GM21423 (cell line): Measurements from ENCODE around the gene TSPAN18.

Experiments used
- ATAC-seq: cut with Tn5 transposase; IDR thresholded peaks from one replicate; pipeline ENCODE4 v1.9.1; 2021; ENCODE audit warnings: mild to moderate bottlenecking, moderate library complexity; ENCODE audit not compliant: unreplicated experiment

Gene TSPAN18

DNA sequence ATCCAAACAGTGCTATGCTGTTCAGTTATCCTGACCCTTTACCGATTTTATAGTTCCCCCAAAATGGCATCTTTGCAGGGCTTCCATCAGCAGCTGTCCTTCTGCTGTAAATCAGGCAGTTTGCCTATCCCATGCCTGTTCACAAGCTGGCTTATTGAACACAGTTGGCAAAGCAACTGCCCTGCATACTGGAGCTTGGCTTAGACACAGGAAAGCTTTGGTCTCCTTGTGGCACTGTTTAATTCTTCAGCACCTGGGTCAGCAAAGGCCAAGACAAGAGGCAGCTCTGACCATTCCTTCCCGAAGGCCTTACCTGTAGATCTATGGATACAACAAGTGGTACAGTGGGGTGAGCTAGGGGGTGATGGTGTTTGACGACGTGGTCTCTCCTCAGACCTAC, 32.2 kb downstream of the TSPAN18 start:
- no peak for ATAC-seq

DNA sequence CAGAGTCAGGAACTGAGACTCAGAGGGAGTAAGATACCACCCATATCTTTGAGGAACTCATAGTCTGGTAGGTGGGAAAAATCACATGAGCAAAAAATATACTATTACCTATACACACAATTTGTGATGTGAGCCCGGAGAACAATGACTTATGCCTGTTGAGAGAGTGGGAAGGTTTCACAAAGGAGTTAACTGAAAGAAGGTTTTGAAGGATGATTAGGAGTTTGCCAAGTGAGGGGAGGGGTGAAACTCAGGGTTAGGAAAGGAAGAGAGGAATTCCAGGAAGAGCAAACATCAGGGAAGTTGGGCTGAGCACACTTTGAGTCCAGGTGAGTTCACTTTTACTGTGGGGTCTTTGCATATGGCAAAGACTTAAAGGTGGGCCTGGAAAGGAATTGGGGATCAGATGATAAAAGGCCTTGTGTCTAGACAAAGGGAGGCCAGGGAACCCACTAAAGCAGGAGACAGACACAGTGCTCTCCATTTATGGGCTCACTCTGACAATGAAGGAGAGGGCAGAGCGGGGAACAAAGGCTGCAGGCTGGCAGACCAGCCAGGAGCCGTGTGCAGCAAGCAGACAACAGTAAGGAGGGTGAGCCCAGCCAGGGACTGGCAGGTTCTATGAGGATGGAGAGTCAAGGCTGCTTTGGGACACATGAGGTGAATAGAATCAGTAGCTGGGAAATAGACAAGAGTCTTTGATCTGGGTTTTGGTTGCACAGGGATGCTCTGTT, 33.1 kb downstream of the TSPAN18 start:
- ATAC-seq: no peak

- ATAC-seq: no peak
Observed at GRCh38 chr11:44760477-44760872, 33.7 kb downstream of the TSPAN18 start.

- ATAC-seq: no peak
Observed at GRCh38 chr11:44760917-44761550, 34.3 kb downstream of the TSPAN18 start.

- ATAC-seq: no peak
Observed at GRCh38 chr11:44761551-44761961, 34.8 kb downstream of the TSPAN18 start.

DNA sequence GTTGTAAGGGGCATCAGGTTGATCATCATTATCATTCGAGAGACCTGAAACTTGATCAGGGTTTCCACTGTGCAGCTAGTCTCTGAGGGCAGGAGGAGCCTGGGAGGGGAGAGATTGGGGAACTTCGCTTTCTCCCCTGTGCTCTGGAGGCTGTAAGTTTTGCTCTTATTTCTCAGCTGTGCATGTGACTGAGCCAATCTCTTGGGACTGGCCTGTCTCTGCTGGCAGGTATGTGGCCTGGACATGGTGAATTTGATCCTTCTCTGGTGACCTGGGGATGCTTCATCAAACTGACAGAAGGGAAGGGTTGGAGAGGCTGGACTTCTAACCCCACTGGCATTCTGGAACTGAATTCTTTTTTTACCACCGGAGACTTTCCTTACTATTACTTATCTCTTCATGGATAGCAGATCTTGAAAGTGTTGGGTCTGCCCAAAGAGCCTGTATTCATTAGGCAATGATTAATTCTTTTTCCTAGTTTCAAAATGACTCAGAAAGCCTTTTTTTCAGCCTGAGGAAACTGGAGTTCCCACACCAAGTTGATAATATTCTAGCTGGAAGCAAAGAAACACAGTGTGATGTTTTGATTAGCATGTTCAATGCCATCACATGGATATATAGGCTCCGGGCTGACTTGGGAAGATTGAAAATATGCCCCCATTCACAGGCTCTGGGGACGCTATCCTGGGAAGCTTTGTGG, 36.5 kb downstream of the TSPAN18 start:
- ATAC-seq: no peak

- no peak for ATAC-seq
Observed at GRCh38 chr11:44764583-44764982, 37.8 kb downstream of the TSPAN18 start.

- no peak for ATAC-seq
Observed at GRCh38 chr11:44765026-44765595, 38.3 kb downstream of the TSPAN18 start.

DNA sequence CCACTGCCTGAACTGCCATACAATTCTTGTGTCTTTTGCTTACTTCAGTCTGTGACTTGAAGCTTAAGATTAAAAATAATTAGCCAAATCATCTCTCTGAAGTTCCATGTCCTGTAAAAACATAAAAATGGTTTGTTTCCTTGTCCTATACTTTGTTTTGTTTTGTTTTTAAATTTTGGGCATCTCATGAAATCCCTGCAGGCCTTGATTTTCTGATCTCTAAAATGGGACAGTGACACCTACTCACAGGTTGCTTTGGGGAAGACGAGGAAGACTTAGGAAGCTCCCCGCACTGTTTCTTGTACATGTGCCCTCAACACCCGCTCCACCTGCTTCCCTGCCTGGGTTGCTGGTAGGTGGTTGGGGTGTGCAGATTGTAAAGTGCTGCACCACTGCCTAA, 38.9 kb downstream of the TSPAN18 start:
- ATAC-seq: no peak

DNA sequence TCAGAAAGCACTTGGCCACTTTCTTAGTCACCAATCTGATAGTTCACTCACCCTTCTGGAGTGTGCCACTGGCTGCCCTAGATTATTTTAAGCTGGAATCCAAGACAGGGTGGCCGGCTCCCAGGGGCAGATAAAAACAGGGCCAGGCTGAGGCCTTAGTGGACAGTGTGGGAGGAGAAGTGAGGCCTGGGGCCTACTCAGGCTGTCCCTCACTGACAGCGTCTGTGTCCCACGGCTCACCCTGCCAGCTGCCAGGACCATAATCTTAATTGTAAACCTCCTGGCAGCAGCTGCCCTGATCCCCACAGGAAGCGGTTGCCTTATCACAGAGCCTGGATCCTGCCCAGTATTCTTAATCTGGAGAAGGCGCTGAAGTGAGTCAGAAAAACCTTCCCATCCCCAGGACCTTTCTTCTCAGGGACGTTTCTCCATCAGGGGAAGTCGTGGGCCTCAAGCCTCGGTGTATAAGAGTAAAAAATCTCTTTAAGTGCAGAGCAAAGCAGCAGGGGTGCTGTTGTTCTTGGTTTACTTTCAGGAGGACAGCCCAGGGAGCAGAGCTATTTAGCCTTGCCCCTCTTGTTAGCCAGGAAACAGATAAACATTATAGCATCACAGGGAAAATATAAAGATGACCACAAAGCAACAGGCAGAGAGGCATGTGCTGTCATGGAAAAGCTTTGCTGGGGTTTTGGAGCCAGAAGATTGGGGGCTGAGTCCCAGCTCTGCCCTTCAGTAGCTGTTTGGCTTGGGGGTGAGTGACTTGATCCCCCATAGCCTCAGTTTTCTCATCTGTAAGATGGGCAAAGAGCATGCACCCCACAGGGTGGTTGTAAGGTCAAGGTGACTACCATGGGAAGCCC, 39.6 kb downstream of the TSPAN18 start:
- ATAC-seq: no peak

DNA sequence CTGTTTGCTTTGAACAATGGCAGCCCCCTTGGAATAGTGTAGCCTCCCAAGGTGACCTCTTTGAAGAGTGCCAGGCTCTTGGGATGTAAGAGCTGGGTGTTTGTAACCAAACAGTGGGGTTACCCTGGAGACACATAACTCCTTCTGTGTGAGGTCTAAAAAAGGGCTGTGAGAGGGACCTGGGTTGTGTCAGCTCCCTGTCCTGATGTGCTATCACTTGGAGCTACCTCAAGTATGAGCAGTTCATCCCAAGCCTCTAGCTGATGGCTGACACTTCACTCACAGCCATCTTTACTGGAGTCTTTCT, 40.2 kb downstream of the TSPAN18 start:
- ATAC-seq: no peak

DNA sequence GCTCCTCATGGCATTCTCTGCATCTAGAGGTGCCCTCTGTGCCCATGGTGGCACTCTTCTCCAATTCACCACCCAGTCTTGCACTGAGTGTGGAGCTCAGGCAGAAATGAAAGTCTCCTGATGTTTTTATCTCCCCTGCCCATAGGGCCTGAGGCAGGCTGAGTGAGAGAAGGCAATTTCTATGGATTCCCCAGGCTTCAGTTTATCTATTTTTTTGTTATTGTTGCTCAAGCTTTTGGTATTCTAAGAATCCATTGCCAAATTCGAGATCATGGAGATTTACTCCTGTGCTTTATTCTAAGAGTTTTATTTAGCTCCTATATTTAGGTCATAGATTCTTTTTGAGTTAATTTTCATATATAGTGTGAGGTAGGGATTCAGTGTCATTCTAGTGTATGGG, 40.7 kb downstream of the TSPAN18 start:
- ATAC-seq: no peak

DNA sequence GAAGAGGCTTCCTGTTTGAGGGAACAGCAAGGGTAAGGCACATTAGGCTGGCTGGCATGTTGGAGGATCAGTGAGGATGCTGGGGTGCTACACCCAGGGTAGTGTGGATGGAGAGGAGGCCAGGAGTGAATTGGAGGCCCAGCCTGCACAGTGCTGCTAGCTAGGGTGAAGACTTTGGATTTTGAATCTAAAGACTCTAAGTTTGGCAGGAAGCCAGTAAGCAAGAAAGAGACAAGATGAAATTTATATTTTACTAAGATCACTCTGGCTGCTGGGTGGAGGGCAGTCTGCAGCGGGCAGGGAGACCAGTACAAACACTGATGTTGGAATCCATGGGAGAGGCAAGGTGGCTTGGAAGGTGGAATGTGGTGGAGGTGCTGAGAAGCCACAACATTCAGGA, 43.6 kb downstream of the TSPAN18 start:
- ATAC-seq: no peak

GRCh38 chr11:44771252-44771734, 44.5 kb downstream of the TSPAN18 start:
- no peak for ATAC-seq

GRCh38 chr11:44771841-44772240, 45.1 kb downstream of the TSPAN18 start:
- ATAC-seq: no peak

DNA sequence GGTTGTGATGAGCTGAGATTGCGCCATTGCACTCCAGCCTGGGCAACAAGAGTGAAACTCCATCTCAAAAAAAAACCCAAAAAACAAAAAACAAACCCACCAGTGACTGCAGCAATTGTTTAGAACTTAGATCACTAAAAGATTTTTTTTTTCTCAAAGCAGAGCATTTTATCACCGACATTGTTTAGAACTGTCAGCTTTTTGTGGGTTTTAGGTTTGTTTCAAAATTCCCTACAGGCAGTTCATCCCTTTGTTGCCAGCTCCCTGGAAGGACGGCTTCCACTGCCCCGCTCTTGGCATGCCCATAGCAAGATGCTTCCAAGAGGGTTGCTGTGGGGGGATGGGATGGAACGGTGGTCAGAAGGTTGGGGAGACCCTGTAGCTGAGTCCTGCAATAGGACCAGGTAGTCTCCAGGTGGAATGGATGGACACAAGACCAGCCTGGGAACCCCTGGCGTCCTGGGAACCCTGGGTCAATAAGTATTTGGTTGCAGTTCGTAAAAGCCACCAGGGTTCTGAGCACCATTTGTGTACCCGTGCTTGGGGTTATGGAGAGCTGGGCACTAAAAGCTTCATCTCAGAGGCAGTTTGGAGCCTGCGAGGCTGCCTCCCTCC, 46.7 kb downstream of the TSPAN18 start:
- ATAC-seq: no peak

DNA sequence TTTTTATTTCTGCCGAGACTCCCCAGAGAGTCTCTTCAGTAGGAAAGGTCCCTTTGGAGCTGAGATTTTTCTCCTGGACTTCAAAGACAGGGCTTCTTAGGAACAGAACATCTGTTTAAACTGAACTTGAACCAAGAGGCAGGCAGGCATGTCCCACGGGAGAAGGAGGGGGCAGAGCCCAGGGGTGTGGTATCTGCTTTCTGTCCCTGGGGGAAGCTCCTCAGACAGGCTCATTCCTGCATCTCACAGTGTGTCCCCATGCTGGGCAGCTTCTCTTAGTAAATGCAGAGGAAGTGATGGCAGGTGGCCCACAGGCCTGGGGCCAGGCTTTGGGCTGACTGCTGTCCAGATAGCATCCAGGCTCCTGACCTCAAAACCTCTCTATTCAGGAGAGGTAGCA, 47.3 kb downstream of the TSPAN18 start:
- ATAC-seq: no peak

- ATAC-seq: no peak
Observed at GRCh38 chr11:44774731-44775130, 48.0 kb downstream of the TSPAN18 start.

DNA sequence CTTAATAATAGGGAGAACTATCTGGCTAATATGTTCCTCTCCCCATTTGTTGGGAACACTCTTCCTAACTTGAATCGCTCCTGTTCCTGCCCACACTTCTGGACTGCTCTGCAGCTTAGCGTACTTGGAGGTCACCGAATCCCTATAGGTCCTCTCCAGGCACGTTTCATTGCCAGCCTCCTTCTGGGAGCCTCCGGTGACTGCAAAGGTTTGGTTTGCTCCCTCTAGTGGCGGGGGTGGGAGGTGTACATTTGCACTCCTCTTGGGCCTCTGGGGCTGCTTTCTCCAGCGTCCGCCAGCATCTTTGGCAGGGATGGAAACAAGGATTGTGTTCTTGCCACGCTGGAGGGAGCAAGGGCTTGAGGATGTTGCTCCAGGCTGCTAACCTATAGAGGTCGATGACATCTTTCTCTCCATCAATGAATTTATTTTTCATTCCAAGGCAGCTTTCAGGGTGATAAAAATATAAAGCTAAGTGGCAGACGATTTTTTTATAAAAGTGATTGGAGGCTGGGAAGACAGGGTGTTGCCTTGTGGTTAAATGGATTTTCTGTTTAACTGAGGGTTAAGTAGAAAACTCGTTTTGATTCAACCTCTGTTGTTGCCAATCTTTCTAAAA, 48.7 kb downstream of the TSPAN18 start:
- no peak for ATAC-seq

- ATAC-seq: no peak
Observed at GRCh38 chr11:44775985-44776446, 49.3 kb downstream of the TSPAN18 start.
